Measurements from ENCODE around the gene LAMC3.

LAMC3 gene

GRCh38 chr9:131008909-131009618 is at the start of gene LAMC3:
Gene LAMC3 (plus strand): TSS chr9:131009174. CDS start chr9:131009215, 41 bp downstream.
- no peak for DNase-seq

DNA sequence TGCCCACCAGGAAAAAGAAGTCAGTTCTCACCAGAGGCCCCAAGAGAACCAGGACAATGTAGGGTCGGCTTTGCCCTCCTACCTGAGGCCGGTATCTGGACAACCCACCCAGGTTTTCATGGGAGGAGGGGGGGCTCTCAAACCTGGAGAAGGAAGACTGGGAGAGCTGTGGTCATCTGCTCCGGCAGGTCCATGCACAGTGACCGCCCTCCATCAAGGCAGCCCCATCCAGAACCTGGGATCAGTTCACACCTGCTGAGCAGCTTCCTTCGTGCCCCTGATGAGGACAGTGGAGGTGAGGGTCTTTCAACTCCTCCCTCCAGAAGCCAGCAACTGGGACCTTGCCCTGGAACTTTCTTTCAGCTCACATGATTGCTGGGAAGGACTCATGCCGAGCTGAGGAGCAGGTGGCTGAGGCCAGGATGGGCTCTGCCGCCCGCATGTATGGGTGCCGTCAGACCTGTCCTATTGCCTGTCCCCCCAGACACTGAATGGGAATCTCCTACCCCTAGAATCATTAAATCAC is 49.1 kb upstream of the LAMC3 start:
- no peak for DNase-seq

DNA sequence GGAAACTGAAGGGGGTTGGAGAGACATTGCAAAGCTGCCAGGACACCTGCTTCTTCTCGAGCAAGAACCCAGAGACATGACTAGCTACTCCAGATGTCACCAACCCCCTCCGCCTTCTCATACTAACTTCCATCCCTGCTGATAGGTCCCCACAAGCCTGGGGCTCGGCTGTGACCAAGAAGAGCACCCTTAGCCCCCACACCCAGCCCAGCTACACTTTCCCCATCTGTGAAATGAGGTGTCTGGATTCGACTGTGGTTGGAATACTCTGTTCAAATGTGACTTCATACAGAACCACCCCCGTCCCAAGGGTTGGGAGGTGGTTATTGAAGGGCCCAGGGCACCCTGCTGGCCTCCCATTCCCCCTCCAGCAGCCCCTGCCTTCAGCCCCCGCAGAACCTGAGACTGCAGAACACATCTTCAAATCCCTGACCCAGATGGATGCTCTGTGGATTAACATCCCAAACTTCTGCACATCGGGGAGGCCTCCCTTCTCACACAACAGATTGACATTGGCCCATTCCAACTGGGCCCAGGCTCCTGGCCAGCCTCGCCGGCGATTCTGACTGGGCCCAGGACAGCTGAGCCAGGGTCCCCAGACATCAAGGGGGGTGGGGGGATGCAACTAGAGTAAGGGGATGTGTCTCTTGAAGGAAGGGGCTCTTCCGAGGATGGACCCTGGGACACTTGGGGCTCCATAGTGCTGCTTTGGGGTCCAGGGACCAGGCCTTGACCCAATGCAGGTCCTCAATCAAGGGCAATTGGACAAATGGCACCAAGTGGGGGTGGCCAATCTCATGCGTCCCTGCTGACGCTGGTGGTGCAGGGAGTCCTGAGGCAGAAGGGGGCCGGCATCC is 48.2 kb upstream of the LAMC3 start:
- no peak for DNase-seq

GRCh38 chr9:130961511-130962300 is 47.3 kb upstream of the LAMC3 start:
- DNase-seq = no peak

- no peak for DNase-seq
Measured at GRCh38 chr9:130962418-130963316, 46.3 kb upstream of the LAMC3 start.

DNA sequence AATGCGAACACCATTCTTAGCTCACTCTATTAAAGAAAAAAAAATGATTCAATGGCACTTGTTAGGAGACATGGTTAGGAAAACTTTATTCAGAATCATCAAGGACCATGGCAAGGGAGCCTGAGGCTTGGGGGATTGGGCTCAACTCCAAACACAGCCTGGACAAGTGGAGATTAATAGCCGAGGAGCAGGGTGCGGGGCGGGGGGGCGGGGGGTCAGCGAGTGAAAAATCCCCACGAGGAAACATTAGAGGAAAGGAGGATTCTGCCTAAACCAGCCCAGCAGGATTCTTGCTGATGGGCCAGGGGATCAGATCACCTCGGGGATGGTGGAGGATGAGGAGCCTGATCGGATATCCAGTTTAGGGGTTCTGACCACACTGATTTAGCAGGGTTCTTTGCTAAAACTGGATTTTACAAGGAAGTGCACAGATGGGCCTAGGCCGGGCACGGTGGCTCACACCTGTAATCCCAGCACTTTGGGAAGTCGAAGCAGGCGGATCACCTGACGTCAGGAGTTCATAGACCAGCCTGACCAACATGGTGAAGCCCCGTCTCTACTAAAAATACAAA is 45.6 kb upstream of the LAMC3 start:
- no peak for DNase-seq

DNA sequence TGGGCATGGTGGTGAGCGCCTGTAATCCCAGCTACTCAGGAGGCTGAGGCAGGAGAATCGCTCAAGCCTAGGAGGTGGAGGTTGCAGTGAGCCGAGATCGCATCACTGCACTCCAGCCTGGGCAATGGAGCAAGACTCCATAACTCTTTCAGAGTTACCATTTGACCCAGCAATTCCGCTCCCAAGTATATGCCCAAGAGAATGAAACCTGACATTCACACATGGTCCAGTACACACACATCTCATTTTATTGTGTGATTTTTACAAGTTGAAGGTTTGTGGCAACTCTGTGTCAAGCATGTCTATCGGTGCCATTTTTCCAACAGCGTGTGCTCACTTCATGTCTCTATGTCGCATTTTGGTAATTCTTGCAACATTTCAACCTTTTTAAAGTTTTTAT is 45.1 kb upstream of the LAMC3 start:
- DNase-seq = no peak

- no peak for DNase-seq
Measured at GRCh38 chr9:130965680-130966079, 43.3 kb upstream of the LAMC3 start.

- no peak for DNase-seq
Measured at GRCh38 chr9:130970052-130970451, 38.9 kb upstream of the LAMC3 start.

DNA sequence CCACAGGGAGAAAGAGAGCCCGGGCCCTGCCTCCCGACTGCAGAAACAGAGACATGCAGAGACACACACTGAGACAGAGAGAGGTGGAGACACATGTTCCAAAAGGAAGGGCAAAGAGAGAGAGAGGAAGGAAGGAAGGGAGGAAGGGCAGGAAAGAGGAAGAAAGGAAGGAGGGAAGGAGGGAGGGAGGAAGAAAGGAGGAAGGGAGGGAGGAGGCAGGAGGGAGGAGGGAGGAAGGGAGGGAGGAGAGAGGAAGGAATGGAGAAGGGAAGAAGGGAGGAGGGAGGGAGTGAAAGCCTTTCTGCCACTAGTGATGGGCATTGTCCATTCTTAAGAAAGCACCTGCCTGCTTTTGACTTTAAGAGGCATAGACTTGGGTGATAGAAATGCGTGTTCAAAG is 38.1 kb upstream of the LAMC3 start:
- DNase-seq = no peak

DNA sequence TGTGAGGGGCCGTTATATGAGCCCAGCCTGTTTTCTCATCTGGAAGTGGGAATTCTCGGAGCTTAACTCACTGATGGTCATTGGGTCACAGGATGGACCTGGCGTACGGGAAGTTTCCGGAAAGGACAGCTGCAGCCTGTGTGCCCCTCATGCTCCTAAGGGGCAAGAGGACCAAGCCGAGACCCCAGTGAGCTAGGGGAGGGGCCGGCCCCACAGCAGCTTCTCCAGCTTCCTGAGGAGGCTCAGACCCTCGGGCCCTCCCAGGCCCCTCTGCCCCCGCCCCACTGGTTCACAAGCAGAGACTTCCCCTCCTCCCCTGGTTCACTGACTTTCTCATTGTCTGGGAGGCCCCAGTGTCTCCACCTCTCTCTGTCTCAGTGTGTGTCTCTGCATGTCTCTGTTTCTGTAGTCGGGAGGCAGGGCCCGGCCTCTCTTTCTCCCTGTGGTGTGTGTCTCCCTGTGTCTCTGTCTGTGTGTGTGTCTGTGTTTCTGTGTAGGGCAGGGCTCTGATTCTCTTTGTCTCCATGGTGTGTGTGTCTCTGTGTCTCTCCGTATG is 37.6 kb upstream of the LAMC3 start:
- DNase-seq = no peak

GRCh38 chr9:130972277-130972956 is 36.6 kb upstream of the LAMC3 start:
- no peak for DNase-seq

DNA sequence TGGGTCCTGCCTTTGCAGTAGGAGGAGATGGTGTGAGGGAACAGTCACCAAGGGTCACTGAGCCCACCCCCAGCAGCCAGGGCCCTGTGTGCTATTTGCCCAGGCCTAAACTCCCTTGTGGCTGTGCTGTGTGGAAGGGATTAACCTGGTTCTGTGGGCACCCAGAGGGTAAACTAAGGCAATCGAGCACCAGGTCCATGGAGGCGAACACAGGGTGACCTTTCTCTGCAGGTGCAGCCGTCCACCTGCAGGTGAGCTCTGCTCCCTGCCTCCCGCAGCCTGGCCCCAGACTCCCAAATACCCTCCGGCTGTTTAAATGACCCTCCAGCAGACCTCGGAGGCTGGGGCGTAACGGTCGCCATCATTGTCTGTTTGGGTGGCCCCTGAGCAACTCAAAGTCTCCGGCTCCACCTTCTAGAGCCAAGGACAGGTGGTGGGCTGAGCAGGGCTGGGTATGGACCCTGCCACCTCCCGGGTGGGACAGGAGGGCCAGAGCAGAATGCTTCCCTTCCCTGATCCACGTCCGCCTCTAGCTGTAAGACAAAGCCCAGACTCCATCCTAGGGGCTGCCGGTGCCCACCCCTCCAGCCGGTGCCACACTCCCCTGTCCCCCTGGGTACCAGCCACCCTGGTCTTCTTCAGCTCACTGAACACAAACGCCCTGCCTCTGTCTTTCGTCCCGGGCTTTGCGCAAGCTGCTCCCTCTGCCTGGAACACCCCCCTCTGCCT is 35.9 kb upstream of the LAMC3 start:
- no peak for DNase-seq

GRCh38 chr9:130973686-130974281 is 35.2 kb upstream of the LAMC3 start:
- DNase-seq = no peak

- DNase-seq = no peak
Measured at GRCh38 chr9:130974697-130975096, 34.3 kb upstream of the LAMC3 start.

DNA sequence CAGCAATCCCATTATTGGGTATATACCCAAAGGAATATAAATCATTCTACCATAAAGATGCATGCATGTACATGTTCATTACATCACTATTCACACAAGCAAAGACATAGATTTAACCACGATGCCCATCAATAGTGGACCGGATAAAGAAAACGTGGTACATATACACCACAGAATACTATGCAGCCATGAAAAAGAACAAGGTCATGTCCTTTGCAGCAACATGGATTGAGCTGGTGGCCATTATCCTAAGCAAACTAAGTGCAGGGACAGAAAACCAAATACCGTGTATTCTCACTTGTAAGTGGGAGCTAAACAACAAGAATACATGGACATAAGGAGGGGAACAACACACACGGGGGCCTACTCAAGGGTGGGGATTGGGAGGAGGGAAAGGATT is 33.8 kb upstream of the LAMC3 start:
- DNase-seq = no peak

DNA sequence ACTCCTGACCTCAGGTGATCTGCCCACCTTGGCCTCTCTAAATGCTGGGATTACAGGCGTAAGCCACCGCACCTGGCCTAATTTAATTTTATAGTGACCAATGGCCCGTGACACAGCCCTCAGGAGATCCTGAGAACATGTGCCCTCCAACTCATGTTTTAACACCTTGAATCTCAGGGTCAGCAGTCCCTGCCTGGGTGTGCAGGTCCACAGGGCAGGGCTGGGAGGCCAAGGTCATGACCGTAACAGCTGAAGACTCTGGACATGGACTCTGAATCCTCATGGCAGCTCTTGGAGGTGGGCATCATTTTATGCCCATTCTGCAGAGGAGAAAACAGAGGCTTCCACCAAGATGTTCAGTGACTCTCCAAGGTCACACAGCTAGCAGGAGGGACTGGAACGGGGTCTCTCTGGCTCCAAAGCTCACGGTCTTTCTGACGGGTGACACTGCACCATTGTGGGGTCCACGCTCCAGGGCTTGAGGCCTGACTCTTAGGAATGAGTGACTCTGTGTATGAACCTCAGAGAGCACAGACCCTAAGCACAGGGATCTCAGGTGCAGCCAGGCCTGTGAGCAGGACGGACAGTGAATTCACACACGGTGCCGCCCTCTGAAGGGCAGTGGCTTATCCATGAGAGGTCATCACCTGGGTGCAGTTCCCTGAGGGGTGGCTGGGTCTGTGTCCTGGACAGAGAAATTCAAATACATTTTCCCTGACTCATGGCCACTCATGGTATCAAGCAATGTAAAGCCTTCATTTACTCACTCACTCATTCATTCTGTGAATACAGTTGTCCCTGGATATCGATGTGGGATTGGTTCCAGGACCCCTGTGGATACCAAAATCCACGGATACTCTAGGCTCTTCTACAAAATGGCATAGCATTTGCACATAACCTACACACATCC is 32.8 kb upstream of the LAMC3 start:
- no peak for DNase-seq

- no peak for DNase-seq
Measured at GRCh38 chr9:130977811-130978221, 31.2 kb upstream of the LAMC3 start.

All from hippocampal formation (tissue), 2 donors.